Measurements from ENCODE around the gene MDN1.

Gene MDN1

DNA sequence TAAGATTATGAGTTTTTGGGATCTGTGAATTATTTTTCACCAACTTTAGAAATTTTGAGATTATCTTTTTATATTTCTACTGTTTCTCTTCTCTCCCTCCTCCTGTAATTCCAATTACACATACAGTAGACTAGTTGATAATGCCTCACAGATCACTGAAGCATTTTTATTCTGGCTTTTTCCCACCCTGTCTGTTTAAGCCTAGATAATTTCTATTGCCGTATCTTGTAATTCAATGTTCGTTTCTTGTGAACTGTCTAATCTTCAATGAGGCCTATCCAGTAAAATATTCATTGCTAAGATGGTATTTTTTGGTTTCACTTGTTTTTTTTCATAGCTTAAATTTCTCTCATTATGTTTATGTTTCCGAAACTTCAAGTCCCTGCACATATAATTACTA, 12.0 kb downstream of the MDN1 start:
- no peaks in the 10 kb centered on the region for H3K36me3 ChIP-seq (ENCODE audit: insufficient read depth, low read length)
- H3K9ac ChIP-seq (ENCODE audit: low read length), result no peak overlapping the region
- no peak overlapping the region for H3K27ac ChIP-seq (ENCODE audit: low read depth, low read length)
- no peaks in the 10 kb centered on the region for H3K9me3 ChIP-seq (ENCODE audit: low read length)
- no peak overlapping the region for H3K4me3 ChIP-seq (ENCODE audit: low read depth in 1 of 2, low read length in 2 of 2)
- no peaks in the 10 kb centered on the region for H3K4me1 ChIP-seq (ENCODE audit: insufficient read depth, low read length)
- H3K27me3 ChIP-seq (ENCODE audit: control insufficient read depth in 1 of 2, insufficient read depth in 2 of 2, low read length in 2 of 2), result no peaks in the 10 kb centered on the region

DNA sequence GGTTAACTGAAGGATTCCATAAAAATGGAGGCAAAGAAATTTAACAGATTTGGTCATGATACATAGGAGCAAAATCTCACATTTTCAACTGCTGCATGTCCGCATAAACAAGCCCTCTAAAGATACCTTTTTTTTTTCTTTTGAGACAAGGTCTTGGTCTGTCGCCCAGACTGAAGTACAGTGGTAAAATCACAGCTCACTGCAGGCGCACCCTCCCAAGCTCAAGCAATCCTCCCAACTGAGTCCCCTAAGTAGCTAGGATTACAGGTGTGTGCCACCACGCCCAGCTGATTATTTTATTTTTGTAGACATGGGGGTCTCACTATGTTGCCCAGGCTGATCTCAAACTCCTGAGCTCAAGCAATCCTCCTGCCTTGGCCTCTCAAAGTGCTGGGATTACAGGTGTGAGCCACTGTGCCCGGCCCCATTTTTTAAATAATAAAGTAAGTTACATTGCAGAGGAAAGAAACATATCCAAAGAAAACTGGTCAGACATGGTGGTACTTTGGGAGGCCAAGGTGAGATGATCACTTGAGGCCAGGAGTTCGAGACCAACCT, 13.7 kb downstream of the MDN1 start:
- Histone ChIP-seq H3K9ac (ENCODE audit: low read length) (no peak overlapping the region), H3K9me3 (ENCODE audit: low read length) (no peaks in the 10 kb centered on the region), H3K27ac (ENCODE audit: low read depth, low read length) (no peak overlapping the region), H3K4me3 (ENCODE audit: low read depth in 1 of 2, low read length in 2 of 2) (no peak overlapping the region), H3K27me3 (ENCODE audit: control insufficient read depth in 1 of 2, insufficient read depth in 2 of 2, low read length in 2 of 2) (no peaks in the 10 kb centered on the region), H3K4me1 (ENCODE audit: insufficient read depth, low read length) (no peaks in the 10 kb centered on the region), H3K36me3 (ENCODE audit: insufficient read depth, low read length) (no peaks in the 10 kb centered on the region)

DNA sequence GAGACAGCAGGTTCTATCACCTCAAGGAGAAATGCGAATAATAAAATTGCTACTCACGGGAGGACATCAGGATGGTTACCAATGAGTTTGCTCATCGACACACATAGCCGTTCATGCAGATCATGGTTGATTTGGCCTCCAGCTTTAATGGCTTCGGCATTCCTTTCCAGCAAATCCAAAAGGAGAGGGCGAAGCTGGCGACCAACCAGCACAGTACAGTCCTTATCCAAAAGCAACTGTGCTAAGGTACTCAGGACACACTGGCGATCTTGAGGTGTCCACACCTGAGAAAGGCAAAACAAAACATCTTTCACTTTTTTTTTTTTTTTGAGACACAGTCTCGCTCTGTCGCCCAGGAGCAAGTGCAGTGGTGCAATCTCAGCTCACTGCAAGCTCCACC, 16.3 kb downstream of the MDN1 start:
- Histone ChIP-seq H3K4me1 (ENCODE audit: insufficient read depth, low read length) (no peaks in the 10 kb centered on the region), H3K9ac (ENCODE audit: low read length) (no peak overlapping the region), H3K9me3 (ENCODE audit: low read length) (no peaks in the 10 kb centered on the region), H3K36me3 (ENCODE audit: insufficient read depth, low read length) (no peaks in the 10 kb centered on the region), H3K27ac (ENCODE audit: low read depth, low read length) (no peak overlapping the region), H3K27me3 (ENCODE audit: control insufficient read depth in 1 of 2, insufficient read depth in 2 of 2, low read length in 2 of 2) (no peaks in the 10 kb centered on the region), H3K4me3 (ENCODE audit: low read depth in 1 of 2, low read length in 2 of 2) (no peak overlapping the region)

DNA sequence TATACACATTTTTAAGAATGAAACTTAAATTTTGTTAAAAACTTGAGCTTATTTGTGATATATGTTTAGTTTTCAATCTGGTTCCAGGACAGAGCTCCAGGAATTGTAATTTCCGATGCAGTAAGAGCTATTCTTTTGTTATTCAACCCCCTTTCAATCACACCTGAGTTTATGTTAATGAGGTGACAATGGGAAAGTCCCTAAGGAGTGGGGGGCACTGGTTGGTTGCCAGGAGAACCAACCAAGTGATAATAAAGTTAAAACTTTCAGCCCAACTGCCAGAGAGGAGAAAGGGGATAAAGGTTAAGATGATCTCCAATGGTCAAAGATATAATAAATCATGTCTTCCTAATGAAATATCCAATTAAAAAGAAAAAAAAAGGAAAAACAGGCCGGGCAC, 19.8 kb downstream of the MDN1 start:
- Histone ChIP-seq H3K4me1 (ENCODE audit: insufficient read depth, low read length) (no peaks in the 10 kb centered on the region), H3K4me3 (ENCODE audit: low read depth in 1 of 2, low read length in 2 of 2) (no peak overlapping the region), H3K27ac (ENCODE audit: low read depth, low read length) (no peak overlapping the region), H3K27me3 (ENCODE audit: control insufficient read depth in 1 of 2, insufficient read depth in 2 of 2, low read length in 2 of 2) (no peaks in the 10 kb centered on the region), H3K9ac (ENCODE audit: low read length) (no peak overlapping the region), H3K9me3 (ENCODE audit: low read length) (no peaks in the 10 kb centered on the region), H3K36me3 (ENCODE audit: insufficient read depth, low read length) (no peaks in the 10 kb centered on the region)

DNA sequence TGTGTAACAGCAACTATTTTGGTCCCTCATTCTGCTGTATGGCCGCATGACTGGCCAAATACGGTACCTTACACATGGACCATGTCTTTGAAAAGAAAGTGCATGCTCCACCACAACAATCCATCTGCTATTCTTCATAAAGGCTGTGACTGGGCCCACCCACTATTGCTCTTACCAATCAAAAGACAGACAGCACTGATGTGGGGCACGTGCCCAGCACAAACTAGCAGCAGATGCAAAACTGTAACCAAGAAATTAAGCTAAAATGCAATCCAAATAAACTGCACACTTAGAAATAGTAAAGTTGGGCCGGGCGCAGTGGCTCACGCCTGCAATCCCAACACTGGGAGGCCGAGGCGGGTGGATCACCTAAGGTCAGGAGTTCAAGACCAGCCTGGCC, 20.5 kb downstream of the MDN1 start:
- Histone ChIP-seq H3K9me3 (ENCODE audit: low read length) (no peaks in the 10 kb centered on the region), H3K27ac (ENCODE audit: low read depth, low read length) (no peak overlapping the region), H3K27me3 (ENCODE audit: control insufficient read depth in 1 of 2, insufficient read depth in 2 of 2, low read length in 2 of 2) (no peaks in the 10 kb centered on the region), H3K4me1 (ENCODE audit: insufficient read depth, low read length) (no peaks in the 10 kb centered on the region), H3K36me3 (ENCODE audit: insufficient read depth, low read length) (peaks cover 5% of the 10 kb centered on the region), H3K9ac (ENCODE audit: low read length) (no peak overlapping the region), H3K4me3 (ENCODE audit: low read depth in 1 of 2, low read length in 2 of 2) (no peak overlapping the region)

DNA sequence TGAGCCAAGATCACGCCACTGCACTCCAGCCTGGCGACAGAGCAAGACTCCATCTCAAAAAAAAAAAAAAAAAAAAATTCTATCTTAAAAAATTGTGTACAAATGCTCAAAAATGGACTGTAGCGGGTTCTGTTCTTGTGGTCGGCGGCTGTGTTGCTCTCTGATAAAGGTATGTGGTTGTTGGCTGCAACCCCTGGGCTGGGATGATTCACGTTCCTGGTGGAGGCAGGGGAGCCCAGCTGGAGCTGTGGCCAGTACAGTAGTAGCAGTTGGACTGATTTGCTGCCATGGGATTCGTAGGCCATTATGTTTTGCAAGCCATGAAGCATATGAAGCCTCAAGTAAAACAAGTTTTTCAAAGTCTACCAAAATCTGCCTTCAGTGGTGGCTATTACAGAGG, 22.3 kb downstream of the MDN1 start:
- Histone ChIP-seq H3K4me1 (ENCODE audit: insufficient read depth, low read length) (no peaks in the 10 kb centered on the region), H3K4me3 (ENCODE audit: low read depth in 1 of 2, low read length in 2 of 2) (no peak overlapping the region), H3K9ac (ENCODE audit: low read length) (no peak overlapping the region), H3K27ac (ENCODE audit: low read depth, low read length) (no peak overlapping the region), H3K27me3 (ENCODE audit: control insufficient read depth in 1 of 2, insufficient read depth in 2 of 2, low read length in 2 of 2) (no peaks in the 10 kb centered on the region), H3K36me3 (ENCODE audit: insufficient read depth, low read length) (peaks cover 9% of the 10 kb centered on the region), H3K9me3 (ENCODE audit: low read length) (no peaks in the 10 kb centered on the region)

DNA sequence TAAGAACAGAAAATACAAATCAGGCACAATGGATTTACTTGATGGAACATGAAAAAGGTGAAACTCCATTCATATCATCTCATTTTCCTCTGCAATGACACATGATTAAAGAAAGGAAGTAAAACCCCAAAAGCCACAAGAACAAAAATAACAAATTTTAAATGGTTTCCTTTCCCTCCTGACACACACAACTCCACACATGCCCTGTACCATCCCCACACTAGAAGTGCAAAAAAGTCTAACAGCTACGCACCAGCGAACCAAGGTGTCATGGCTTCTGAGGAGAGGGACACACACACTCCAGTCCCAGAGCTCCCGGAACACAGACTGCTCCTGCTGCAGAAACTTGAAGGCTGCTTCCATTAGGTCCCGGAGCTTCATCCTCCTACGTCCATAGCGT, 25.3 kb downstream of the MDN1 start:
- no peaks in the 10 kb centered on the region for H3K4me1 ChIP-seq (ENCODE audit: insufficient read depth, low read length)
- H3K4me3 ChIP-seq (ENCODE audit: low read depth in 1 of 2, low read length in 2 of 2), result no peak overlapping the region
- no peak overlapping the region for H3K27ac ChIP-seq (ENCODE audit: low read depth, low read length)
- peaks cover 21% of the 10 kb centered on the region for H3K36me3 ChIP-seq (ENCODE audit: insufficient read depth, low read length)
- H3K9me3 ChIP-seq (ENCODE audit: low read length), result no peaks in the 10 kb centered on the region
- no peak overlapping the region for H3K9ac ChIP-seq (ENCODE audit: low read length)
- no peaks in the 10 kb centered on the region for H3K27me3 ChIP-seq (ENCODE audit: control insufficient read depth in 1 of 2, insufficient read depth in 2 of 2, low read length in 2 of 2)

DNA sequence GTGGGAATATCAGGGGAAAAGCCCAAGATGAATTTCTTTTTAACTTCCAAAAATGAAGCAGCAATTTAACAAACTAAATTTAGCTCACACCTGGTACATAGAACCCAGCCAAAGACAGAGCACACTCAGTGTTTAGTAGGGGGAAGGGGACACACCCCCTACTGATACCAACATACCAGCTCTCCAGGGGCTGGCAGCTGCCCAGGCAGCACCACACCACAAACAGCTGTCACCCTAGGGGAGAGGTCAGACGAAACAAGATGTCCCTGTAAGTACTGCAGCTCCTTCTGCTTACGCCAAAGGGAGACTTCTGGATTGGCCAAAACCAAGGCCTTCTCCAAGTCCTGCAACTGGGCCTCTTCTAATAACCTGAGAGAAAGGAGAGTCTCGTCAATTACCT, 26.0 kb downstream of the MDN1 start:
- no peak overlapping the region for H3K4me3 ChIP-seq (ENCODE audit: low read depth in 1 of 2, low read length in 2 of 2)
- no peak overlapping the region for H3K27ac ChIP-seq (ENCODE audit: low read depth, low read length)
- no peaks in the 10 kb centered on the region for H3K9me3 ChIP-seq (ENCODE audit: low read length)
- no peak overlapping the region for H3K9ac ChIP-seq (ENCODE audit: low read length)
- H3K4me1 ChIP-seq (ENCODE audit: insufficient read depth, low read length), result no peaks in the 10 kb centered on the region
- H3K27me3 ChIP-seq (ENCODE audit: control insufficient read depth in 1 of 2, insufficient read depth in 2 of 2, low read length in 2 of 2), result no peaks in the 10 kb centered on the region
- peaks cover 25% of the 10 kb centered on the region for H3K36me3 ChIP-seq (ENCODE audit: insufficient read depth, low read length)

DNA sequence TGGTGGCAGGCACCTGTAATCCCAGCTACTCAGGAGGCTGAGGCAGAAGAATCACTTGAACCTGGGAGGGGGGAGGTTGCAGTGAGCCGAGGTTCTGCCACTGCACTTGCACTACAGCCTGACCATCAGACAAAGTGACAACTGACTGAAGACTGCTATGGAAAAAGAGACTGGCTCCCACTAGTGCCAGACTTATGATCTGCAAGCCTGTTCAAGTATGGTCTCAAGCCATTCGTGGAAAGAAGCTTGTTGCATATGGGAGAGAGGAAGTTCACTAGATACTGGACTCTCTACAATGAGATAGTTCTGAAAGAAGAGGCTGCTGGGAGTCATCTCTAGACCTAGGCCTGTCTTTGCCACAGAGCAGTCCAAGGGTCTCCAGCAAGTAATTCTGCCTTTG, 26.7 kb downstream of the MDN1 start:
- Histone ChIP-seq H3K9me3 (ENCODE audit: low read length) (no peaks in the 10 kb centered on the region), H3K4me1 (ENCODE audit: insufficient read depth, low read length) (no peaks in the 10 kb centered on the region), H3K27ac (ENCODE audit: low read depth, low read length) (no peak overlapping the region), H3K4me3 (ENCODE audit: low read depth in 1 of 2, low read length in 2 of 2) (no peak overlapping the region), H3K27me3 (ENCODE audit: control insufficient read depth in 1 of 2, insufficient read depth in 2 of 2, low read length in 2 of 2) (no peaks in the 10 kb centered on the region), H3K9ac (ENCODE audit: low read length) (no peak overlapping the region), H3K36me3 (ENCODE audit: insufficient read depth, low read length) (peaks cover 32% of the 10 kb centered on the region)

DNA sequence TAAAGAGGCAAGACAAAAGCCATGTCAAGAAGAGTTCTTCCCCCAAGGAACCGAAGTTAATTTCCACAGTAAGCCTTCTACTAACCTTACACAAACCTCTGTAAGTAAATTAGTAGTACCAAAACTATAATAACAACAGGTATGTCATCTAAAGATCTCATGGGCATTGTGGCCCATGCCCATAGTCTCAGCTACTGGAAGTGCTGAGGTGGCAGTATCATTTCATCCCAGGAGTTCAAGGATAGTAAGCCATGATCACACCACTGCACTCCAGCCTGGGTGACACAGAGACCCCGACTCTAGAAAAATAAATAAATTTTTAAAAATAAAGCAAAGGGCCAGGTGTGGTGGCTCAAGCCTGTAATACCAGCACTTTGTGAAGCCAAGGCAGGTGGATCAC, 29.2 kb downstream of the MDN1 start:
- Histone ChIP-seq H3K36me3 (ENCODE audit: insufficient read depth, low read length) (peaks cover 45% of the 10 kb centered on the region), H3K27me3 (ENCODE audit: control insufficient read depth in 1 of 2, insufficient read depth in 2 of 2, low read length in 2 of 2) (no peaks in the 10 kb centered on the region), H3K4me1 (ENCODE audit: insufficient read depth, low read length) (no peaks in the 10 kb centered on the region), H3K4me3 (ENCODE audit: low read depth in 1 of 2, low read length in 2 of 2) (no peak overlapping the region), H3K27ac (ENCODE audit: low read depth, low read length) (no peak overlapping the region), H3K9me3 (ENCODE audit: low read length) (no peaks in the 10 kb centered on the region), H3K9ac (ENCODE audit: low read length) (no peak overlapping the region)

DNA sequence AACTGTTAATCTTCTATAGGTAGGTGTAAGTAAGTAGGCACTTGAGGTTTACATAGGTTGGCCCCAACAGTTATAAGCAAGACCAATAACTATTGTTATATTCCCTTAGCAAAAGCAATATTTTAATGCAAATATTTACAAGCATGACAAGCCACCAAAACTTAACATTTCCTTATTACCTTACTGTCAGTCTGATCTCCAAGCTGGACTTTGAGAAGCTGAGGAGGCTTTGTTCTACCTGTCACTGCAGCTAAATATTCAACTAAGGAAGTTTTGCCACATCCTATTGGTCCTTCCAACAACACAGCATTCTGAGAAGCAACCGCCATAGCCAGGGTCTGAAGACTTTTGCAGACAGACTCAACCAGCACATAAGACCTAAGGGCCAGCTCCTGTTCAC, 29.6 kb downstream of the MDN1 start:
- H3K27ac ChIP-seq (ENCODE audit: low read depth, low read length), result no peak overlapping the region
- H3K4me3 ChIP-seq (ENCODE audit: low read depth in 1 of 2, low read length in 2 of 2), result no peak overlapping the region
- no peaks in the 10 kb centered on the region for H3K9me3 ChIP-seq (ENCODE audit: low read length)
- H3K27me3 ChIP-seq (ENCODE audit: control insufficient read depth in 1 of 2, insufficient read depth in 2 of 2, low read length in 2 of 2), result no peaks in the 10 kb centered on the region
- no peaks in the 10 kb centered on the region for H3K4me1 ChIP-seq (ENCODE audit: insufficient read depth, low read length)
- no peak overlapping the region for H3K9ac ChIP-seq (ENCODE audit: low read length)
- peaks cover 45% of the 10 kb centered on the region for H3K36me3 ChIP-seq (ENCODE audit: insufficient read depth, low read length)

DNA sequence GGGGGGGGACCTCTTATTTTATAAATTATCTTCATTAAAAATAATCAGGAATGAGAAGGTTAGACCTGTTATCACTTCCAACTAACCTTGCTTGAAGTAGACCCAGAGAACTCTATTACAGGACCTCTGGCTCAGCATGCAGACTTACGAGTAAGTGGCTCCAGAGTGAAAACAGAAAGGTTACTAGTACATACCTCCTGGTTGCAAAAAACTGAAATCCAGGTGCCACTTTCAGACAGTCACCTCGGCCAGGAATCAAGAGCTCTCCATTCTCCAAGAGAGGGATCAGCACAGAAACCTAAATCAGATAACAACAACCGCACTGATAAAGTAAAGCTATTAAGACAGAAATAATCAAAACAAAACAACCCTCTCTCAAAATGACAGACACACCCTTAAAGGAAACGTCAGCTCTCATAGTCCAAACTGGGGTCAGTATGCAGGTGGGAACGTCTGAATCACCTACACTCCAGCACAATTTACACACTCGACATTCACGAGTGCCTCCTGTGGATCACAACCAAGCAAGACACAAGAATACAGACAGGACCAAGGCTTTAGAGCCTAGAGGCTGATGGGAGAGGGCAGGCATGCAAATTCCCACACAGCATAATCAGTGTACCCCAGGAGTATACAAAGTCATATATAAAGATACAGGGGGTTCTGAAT, 31.8 kb downstream of the MDN1 start:
- no peak overlapping the region for H3K9ac ChIP-seq (ENCODE audit: low read length)
- H3K4me3 ChIP-seq (ENCODE audit: low read depth in 1 of 2, low read length in 2 of 2), result no peak overlapping the region
- no peaks in the 10 kb centered on the region for H3K4me1 ChIP-seq (ENCODE audit: insufficient read depth, low read length)
- no peaks in the 10 kb centered on the region for H3K27me3 ChIP-seq (ENCODE audit: control insufficient read depth in 1 of 2, insufficient read depth in 2 of 2, low read length in 2 of 2)
- peaks cover 39% of the 10 kb centered on the region for H3K36me3 ChIP-seq (ENCODE audit: insufficient read depth, low read length)
- H3K27ac ChIP-seq (ENCODE audit: low read depth, low read length), result no peak overlapping the region
- no peaks in the 10 kb centered on the region for H3K9me3 ChIP-seq (ENCODE audit: low read length)

Data from muscle layer of colon (tissue), 2 donors.